AG04450 (cell line): Measurements from ENCODE around the gene TMEM109. TPM values are rescaled to one million over a fixed set of nuclear protein-coding genes. Genes with fewer than 3 reads are reported as not detected.
"Not testable (repeated sequence)": the region's sequence is repeated elsewhere in the genome, so short reads cannot be mapped to it uniquely, and the experiment has no call there.

Source experiments
- CTCF ChIA-PET: fragments of 300-600, 350-600 bp; formaldehyde crosslinking; extraction: SDS; loops from one replicate; lab custom pipeline; 2022; ENCODE audit warnings: antibody characterized with exemption, inconsistent platforms; lab: Charles Lee
- POLR2A ChIA-PET: fragments of 350-600 bp; formaldehyde crosslinking; extraction: SDS; loops from one replicate; lab custom pipeline; 2021; ENCODE audit warnings: antibody characterized with exemption, inconsistent platforms; lab: Yijun Ruan, JAX
- DNase-seq: peaks from one replicate; pipeline ENCODE4 v3.0.0-alpha.2; 2011; ENCODE audit warnings: low read depth, low spot score
- H3K27ac ChIP-seq: one replicate; pipeline ENCODE4 v1.5.1; 2012; ENCODE audit warnings: low read depth, low read length, control low read depth
- H3K27me3 ChIP-seq: one replicate; pipeline ENCODE4 v1.6.0; 2012; ENCODE audit warnings: low read length; ENCODE audit not compliant: control insufficient read depth, insufficient read depth
- H3K4me3 ChIP-seq: 2 replicates; pipeline ENCODE4 v1.5.1; 2011; ENCODE audit warnings: mild to moderate bottlenecking, low read depth, low read length, control low read depth
- H3K9me3 ChIP-seq: 2 replicates; pipeline ENCODE4 v1.5.1; 2012; ENCODE audit warnings: low read length; ENCODE audit not compliant: control insufficient read depth, insufficient read depth
- CTCF ChIP-seq: IDR thresholded peaks from 2 replicates; pipeline ENCODE4 v1.5.1; 2011; ENCODE audit warnings: low read depth, low read length, control low read depth, inconsistent platforms
- polyA plus RNA-seq: library from polyadenylated mRNA; depleted of rRNA; stranded (reverse); fragments of >200 nt; gene quantifications from 2 replicates; pipeline ENCODE4 v1.2.3, GENCODE V29; 2011

The TMEM109 gene
- polyA plus RNA-seq, 1 experiment = 36.2 TPM

GRCh38 chr11:60905047-60905446 lies 8.9 kb upstream of the TMEM109 start:
- Histone ChIP-seq H3K4me3 (peak overlapping the region; percentile 91), H3K27me3 (peaks cover 5% of the 10 kb centered on the region), H3K9me3 (no peaks in the 10 kb centered on the region; the same call in 1 of the 2 replicates), H3K27ac (peak overlapping the region; percentile 85)
- TF ChIP-seq CTCF = no peak
- ChIA-PET POLR2A (interaction anchor here (0.5 to 2.2 kb wide), 3 partner anchors 9 to 1235 kb away, joined by 4 to 6 read pairs (median 6); partner anchors contain the start of gene TMEM109), CTCF (interaction anchor here (1.1 to 11.9 kb wide), 6 partner anchors 10 to 283 kb away, joined by 3 to 317 read pairs (median 6); no protein-coding TSS in a partner anchor)
- no peak for DNase-seq

GRCh38 chr11:60905551-60906113 lies 8.3 kb upstream of the TMEM109 start:
- Histone ChIP-seq H3K4me3 (peak overlapping the region; percentile 91), H3K9me3 (no peaks in the 10 kb centered on the region; the same call in 1 of the 2 replicates), H3K27ac (peak overlapping the region; percentile 85), H3K27me3 (peaks cover 5% of the 10 kb centered on the region)
- CTCF ChIA-PET = interaction anchor here (1.1 to 11.9 kb wide), 4 partner anchors 10 to 282 kb away, joined by 4 to 317 read pairs (median 10); no protein-coding TSS in a partner anchor
- DNase-seq = no peak
- no peak for TF ChIP-seq CTCF
- POLR2A ChIA-PET = interaction anchor here (0.5 to 2.2 kb wide), 3 partner anchors 8 to 1236 kb away, joined by 4 to 6 read pairs (median 6); partner anchors contain the start of gene TMEM109

DNA sequence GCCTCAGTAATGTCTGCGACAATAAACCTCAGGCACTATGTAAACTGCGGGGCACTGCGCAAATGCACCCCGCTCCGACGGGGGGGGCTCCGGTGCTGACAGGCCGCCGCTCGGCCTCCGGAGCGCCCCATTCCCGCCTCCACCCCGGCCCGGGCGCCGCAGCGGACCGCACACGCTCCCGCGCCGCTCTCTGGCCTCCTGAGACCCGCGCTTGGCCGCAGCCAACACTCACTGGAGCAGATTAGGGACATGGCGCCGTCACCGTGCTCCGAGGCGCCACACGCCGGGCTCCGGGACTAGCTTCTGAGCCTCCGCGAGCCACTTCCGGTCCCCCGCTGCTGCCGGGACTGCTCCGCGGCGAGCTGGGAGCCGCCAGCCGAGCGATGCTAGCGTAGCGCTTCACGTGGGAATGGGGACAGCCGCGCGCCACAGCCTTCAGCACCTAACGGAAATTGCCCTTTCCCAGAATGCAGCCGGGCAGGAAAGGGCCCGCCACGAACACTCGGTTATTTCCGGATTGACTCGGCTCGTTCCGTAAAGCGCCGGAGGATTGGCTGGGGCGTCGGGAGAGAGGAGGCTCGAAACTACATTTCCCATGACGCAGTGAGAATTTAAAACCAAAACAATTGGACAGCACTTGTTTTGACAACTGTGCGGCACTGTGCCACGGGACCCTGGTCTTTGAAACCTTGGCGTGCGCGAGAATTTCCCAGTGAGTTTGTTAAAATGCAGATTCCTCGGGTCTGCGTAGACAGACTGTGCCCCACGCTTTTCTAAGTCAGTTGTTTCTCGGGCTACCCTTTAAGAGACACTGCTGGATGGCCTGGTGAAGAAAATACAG lies 7.6 kb upstream of the TMEM109 start, which contains the start of gene PRPF19:
Gene PRPF19, minus strand, starts transcription at position 454 of the 841 bp plus-strand sequence. Its CDS starts 203 bp downstream, at position 251.
- Histone ChIP-seq H3K4me3 (peak within 1 kb of the TSS; percentile 91), H3K9me3 (no peaks in the 10 kb centered on the region; the same call in 1 of the 2 replicates), H3K27me3 (peaks cover 5% of the 10 kb centered on the region), H3K27ac (peak within 1 kb of the TSS; percentile 85)
- ChIA-PET POLR2A (interaction anchor here (0.7 to 2.2 kb wide), 3 partner anchors 8 to 480 kb away, joined by 3 to 13 read pairs (median 6); partner anchors contain the start of gene TMEM109), CTCF (interaction anchor here (2.6 kb wide), 1 partner anchor 19 kb away, joined by 14 read pairs; no protein-coding TSS in a partner anchor)
- no peak for TF ChIP-seq CTCF
- DNase-seq = peak; percentile 81

DNA sequence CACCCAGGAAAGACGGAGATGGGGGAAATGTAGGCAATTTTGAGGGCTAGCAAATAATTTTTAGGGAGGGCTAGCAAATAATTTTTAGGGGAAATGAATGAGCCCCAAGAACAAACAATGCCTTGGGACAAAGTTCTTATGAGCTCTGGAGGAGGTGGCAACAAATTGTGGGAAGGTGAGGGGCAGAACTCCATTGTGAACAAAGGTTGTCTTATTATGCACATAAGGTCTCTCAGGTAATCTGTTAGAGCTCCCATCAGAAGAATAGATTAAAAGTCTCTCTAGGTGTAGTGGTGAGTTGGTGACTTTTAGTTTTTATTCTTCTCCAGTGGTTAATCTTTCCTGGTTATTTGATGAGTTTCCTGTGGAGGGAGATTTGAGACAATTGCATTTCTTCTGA lies 5.2 kb upstream of the TMEM109 start:
- H3K27ac ChIP-seq = no peak overlapping the region
- DNase-seq = no peak
- peaks cover 5% of the 10 kb centered on the region for H3K27me3 ChIP-seq
- no peak for TF ChIP-seq CTCF
- no peak overlapping the region for H3K4me3 ChIP-seq
- ChIA-PET POLR2A (no interaction called here), CTCF (interaction anchor here (2.7 kb wide), 1 partner anchor 9 kb away, joined by 17 read pairs; no protein-coding TSS in a partner anchor)
- no peaks in the 10 kb centered on the region; the same call in 1 of the 2 replicates for H3K9me3 ChIP-seq

- H3K4me3 ChIP-seq, H3K9me3 ChIP-seq, H3K27me3 ChIP-seq, POLR2A ChIA-PET, H3K27ac ChIP-seq, DNase-seq: not testable (repeated sequence)
- CTCF ChIA-PET = interaction anchor here (2.7 kb wide), 1 partner anchor 10 kb away, joined by 17 read pairs; no protein-coding TSS in a partner anchor
These were observed 4.2 kb upstream of the TMEM109 start for GRCh38 chr11:60909680-60910280.
